OCI-LY3 (cell line): ENCODE measurements around the gene EDNRB.

Source experiments
- H2AFZ ChIP-seq: fragments of 200-600, 300-600 bp; shearing (Covaris generic); 2 replicates; pipeline ENCODE4 v1.6.0; 2014; ENCODE audit warnings: antibody characterized with exemption, low read depth, low read length
- H3K27ac ChIP-seq: fragments of 200-600, 300-600 bp; sonication (generic); 2 replicates; pipeline ENCODE4 v1.5.1; 2014; ENCODE audit warnings: mild to moderate bottlenecking, low read length, moderate library complexity, mixed read lengths
- H3K27me3 ChIP-seq: fragments of 200-600, 300-600 bp; sonication (generic); 2 replicates; pipeline ENCODE4 v1.6.1; 2014; ENCODE audit warnings: low read depth, low read length, mixed read lengths
- H3K36me3 ChIP-seq: fragments of 200-600, 300-600 bp; sonication (generic); replicated peaks from 2 replicates; pipeline ENCODE3; 2014; ENCODE audit warnings: low read depth, low read length, mixed read lengths
- H3K4me1 ChIP-seq: fragments of 300-600, 200-600 bp; sonication (generic); 2 replicates; pipeline ENCODE4 v1.6.1; 2014; ENCODE audit warnings: low read length, mixed read lengths
- H3K4me2 ChIP-seq: fragments of 200-600, 300-600 bp; sonication (generic); 2 replicates; pipeline ENCODE4 v1.6.1; 2014; ENCODE audit warnings: low read length, mixed read lengths
- H3K4me3 ChIP-seq: fragments of 300-600, 200-600 bp; sonication (generic); 2 replicates; pipeline ENCODE4 v1.5.1; 2014; ENCODE audit warnings: antibody characterized with exemption, mild to moderate bottlenecking, low read length, moderate library complexity
- H3K79me2 ChIP-seq: fragments of 300-600, 200-600 bp; shearing (Covaris generic); 2 replicates; pipeline ENCODE4 v1.6.1; 2014; ENCODE audit warnings: mild to moderate bottlenecking, low read length, mixed read lengths
- H3K9ac ChIP-seq: fragments of 300-600, 200-600 bp; shearing (Covaris generic); 2 replicates; pipeline ENCODE4 v1.6.0; 2014; ENCODE audit warnings: mild to moderate bottlenecking, low read length, moderate library complexity
- H3K9me3 ChIP-seq: fragments of 200-600, 300-600 bp; shearing (Covaris generic); 2 replicates; pipeline ENCODE4 v1.6.1; 2014; ENCODE audit warnings: low read length, mixed read lengths; ENCODE audit not compliant: insufficient read depth
- H4K20me1 ChIP-seq: fragments of 200-600, 300-600 bp; sonication (generic); 2 replicates; pipeline ENCODE4 v1.6.1; 2016; ENCODE audit warnings: low read length, mixed read lengths; ENCODE audit not compliant: insufficient read depth
- CTCF ChIP-seq: fragments of 200-600, 300-600 bp; sonication (generic); IDR thresholded peaks from 2 replicates; pipeline ENCODE4 v1.5.1; 2014; ENCODE audit warnings: antibody characterized with exemption, low read length, low read depth
- EZH2phosphoT487 ChIP-seq: fragments of 200-600 bp; shearing (Covaris generic); IDR thresholded peaks from 2 replicates; pipeline ENCODE4 v1.6.1; 2018; ENCODE audit warnings: antibody characterized with exemption, mixed run types, low read depth

EDNRB gene

DNA sequence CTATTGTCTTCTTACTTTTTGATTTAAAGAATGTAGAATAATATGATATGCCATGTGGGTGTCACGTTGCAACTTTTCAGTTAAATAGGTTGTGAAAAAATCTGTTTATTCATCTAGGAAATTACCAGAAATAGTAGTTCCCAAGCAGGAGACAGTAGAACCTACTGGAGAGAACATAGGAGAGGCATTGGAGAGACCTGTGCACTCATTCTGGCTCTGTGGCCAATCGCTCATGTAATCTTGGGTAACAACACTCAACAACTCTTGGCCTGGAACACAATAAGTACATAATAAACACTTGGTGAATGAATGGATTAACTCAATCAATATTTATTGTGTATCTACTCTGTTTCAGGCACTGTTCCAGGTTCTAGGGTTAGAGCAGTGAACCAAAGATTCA lies 35.3 kb downstream of the EDNRB start:
- Histone ChIP-seq H3K27ac (no peak overlapping the region), H3K4me2 (no peak overlapping the region), H4K20me1 (no peaks in the 10 kb centered on the region), H3K79me2 (no peaks in the 10 kb centered on the region), H3K9me3 (no peaks in the 10 kb centered on the region), H3K27me3 (no peaks in the 10 kb centered on the region), H2AFZ (no peak overlapping the region), H3K9ac (no peak overlapping the region), H3K4me1 (peaks cover 6% of the 10 kb centered on the region), H3K4me3 (no peak overlapping the region), H3K36me3 (no peaks in the 10 kb centered on the region)
- no peak for TF ChIP-seq CTCF

GRCh38 chr13:77878190-77878589 lies 40.4 kb downstream of the EDNRB start:
- H4K20me1 ChIP-seq, result no peaks in the 10 kb centered on the region
- TF ChIP-seq EZH2phosphoT487, result no peak
- TF ChIP-seq CTCF, result no peak
- no peaks in the 10 kb centered on the region for H3K9me3 ChIP-seq
- H3K79me2 ChIP-seq, result no peaks in the 10 kb centered on the region
- no peak overlapping the region for H2AFZ ChIP-seq
- no peak overlapping the region for H3K4me3 ChIP-seq
- peaks cover 6% of the 10 kb centered on the region; the same call in 1 of the 2 replicates for H3K4me1 ChIP-seq
- H3K36me3 ChIP-seq, result no peaks in the 10 kb centered on the region
- no peak overlapping the region for H3K4me2 ChIP-seq
- H3K27me3 ChIP-seq, result no peaks in the 10 kb centered on the region
- H3K27ac ChIP-seq, result no peak overlapping the region
- no peak overlapping the region for H3K9ac ChIP-seq

DNA sequence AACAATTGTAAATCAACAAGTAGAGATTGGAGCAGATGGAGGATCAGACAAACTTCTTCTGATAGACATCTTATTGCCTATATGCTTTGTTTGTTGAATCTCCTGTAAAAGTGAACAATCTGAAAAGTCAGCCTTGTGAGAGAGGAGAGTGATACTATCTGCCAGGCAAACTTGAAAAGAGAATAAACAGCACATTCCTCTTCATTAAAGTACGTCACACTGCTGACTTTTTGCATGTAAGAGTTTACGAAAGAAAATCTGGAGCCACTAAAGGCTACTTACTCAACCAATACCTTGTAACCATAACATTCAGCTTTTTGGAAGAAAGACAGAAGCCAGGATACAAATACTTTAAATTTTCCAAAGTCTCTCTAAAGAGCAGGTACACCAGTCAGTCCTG lies 42.5 kb downstream of the EDNRB start:
- Histone ChIP-seq H3K9me3 (no peaks in the 10 kb centered on the region), H3K79me2 (no peaks in the 10 kb centered on the region), H2AFZ (no peak overlapping the region), H3K4me2 (no peak overlapping the region), H3K9ac (no peak overlapping the region), H3K27ac (no peak overlapping the region), H3K4me3 (no peak overlapping the region), H4K20me1 (no peaks in the 10 kb centered on the region), H3K27me3 (no peaks in the 10 kb centered on the region), H3K4me1 (peaks cover 6% of the 10 kb centered on the region; the same call in 1 of the 2 replicates), H3K36me3 (no peaks in the 10 kb centered on the region)
- TF ChIP-seq EZH2phosphoT487 (no peak), CTCF (no peak)

DNA sequence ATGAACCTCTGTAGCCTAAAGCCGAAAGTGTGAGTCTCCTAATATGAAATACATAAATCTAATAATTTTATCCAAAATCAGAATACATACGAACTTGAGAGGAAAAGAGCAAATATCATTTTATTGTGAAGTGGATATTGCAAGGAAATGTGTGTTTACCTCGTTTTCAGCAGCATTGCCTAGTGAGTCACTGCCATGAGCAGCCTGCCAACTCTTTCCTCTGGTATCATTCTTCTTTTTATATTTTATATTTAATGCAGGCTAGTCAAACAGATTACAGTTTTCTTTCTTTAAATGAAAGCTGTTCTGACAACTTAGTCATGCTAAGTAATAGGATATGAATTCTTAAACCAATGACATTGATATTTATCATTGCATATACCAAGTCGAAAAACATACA lies 44.2 kb downstream of the EDNRB start:
- H2AFZ ChIP-seq, result no peak overlapping the region
- no peaks in the 10 kb centered on the region for H3K27me3 ChIP-seq
- H3K4me3 ChIP-seq, result no peak overlapping the region
- H3K9me3 ChIP-seq, result no peaks in the 10 kb centered on the region
- H3K27ac ChIP-seq, result no peak overlapping the region
- no peaks in the 10 kb centered on the region for H3K36me3 ChIP-seq
- H3K9ac ChIP-seq, result no peak overlapping the region
- H3K4me2 ChIP-seq, result no peak overlapping the region
- H3K79me2 ChIP-seq, result no peaks in the 10 kb centered on the region
- H3K4me1 ChIP-seq, result peaks cover 6% of the 10 kb centered on the region; the same call in 1 of the 2 replicates
- no peaks in the 10 kb centered on the region for H4K20me1 ChIP-seq
- TF ChIP-seq EZH2phosphoT487 (no peak), CTCF (no peak)
